NB4 (cell line): Measurements from ENCODE around the gene KRT74.

Experiments used
- MYC ChIP-seq: IDR thresholded peaks from 2 replicates; pipeline ENCODE4 v1.6.1; 2011; ENCODE audit warnings: low read depth, low read length
- POLR2A ChIP-seq: IDR thresholded peaks from 2 replicates; pipeline ENCODE4 v1.6.1; 2011; ENCODE audit warnings: mild to moderate bottlenecking; ENCODE audit not compliant: insufficient read length; ENCODE audit errors: extremely low read depth
- TF ChIP-seq, protein P1 (sequence below): IDR thresholded peaks from one replicate; pipeline ENCODE4 v1.5.1; 2012; ENCODE audit warnings: low read depth, low read length
- TF ChIP-seq, protein P2 (sequence below): IDR thresholded peaks from 2 replicates; pipeline ENCODE4 v1.6.1; 2011; ENCODE audit warnings: low read depth, low read length

GRCh38 chr12:52615912-52616311 is 42.3 kb upstream of the KRT74 start:
- TF ChIP-seq, protein P1, sequence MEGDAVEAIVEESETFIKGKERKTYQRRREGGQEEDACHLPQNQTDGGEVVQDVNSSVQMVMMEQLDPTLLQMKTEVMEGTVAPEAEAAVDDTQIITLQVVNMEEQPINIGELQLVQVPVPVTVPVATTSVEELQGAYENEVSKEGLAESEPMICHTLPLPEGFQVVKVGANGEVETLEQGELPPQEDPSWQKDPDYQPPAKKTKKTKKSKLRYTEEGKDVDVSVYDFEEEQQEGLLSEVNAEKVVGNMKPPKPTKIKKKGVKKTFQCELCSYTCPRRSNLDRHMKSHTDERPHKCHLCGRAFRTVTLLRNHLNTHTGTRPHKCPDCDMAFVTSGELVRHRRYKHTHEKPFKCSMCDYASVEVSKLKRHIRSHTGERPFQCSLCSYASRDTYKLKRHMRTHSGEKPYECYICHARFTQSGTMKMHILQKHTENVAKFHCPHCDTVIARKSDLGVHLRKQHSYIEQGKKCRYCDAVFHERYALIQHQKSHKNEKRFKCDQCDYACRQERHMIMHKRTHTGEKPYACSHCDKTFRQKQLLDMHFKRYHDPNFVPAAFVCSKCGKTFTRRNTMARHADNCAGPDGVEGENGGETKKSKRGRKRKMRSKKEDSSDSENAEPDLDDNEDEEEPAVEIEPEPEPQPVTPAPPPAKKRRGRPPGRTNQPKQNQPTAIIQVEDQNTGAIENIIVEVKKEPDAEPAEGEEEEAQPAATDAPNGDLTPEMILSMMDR, result no peak
- TF ChIP-seq POLR2A (no peak), MYC (no peak)
- TF ChIP-seq, protein P2, sequence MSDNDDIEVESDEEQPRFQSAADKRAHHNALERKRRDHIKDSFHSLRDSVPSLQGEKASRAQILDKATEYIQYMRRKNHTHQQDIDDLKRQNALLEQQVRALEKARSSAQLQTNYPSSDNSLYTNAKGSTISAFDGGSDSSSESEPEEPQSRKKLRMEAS, result no peak
